CD4-positive, alpha-beta T cell (primary cell): Measurements from ENCODE around the gene UBXN11. TPM values are rescaled to one million over a fixed set of nuclear protein-coding genes. Genes with fewer than 3 reads are reported as not detected.

Experiments
- ATAC-seq: fragments of 200-7000 bp; cut with Tn5 transposase; one replicate; pipeline ENCODE4 v1.10.0; 2022; ENCODE audit warnings: mild to moderate bottlenecking; ENCODE audit not compliant: poor library complexity
- CTCF ChIA-PET: fragments of 350-600 bp; sonication (Branson Sonifier 250); formaldehyde crosslinking; loops from one replicate; lab custom pipeline; 2021; ENCODE audit warnings: antibody characterized with exemption, inconsistent platforms; lab: Charles Lee
- POLR2A ChIA-PET: fragments of 350-600 bp; sonication (Branson Sonifier 250); formaldehyde crosslinking; loops from one replicate; lab custom pipeline; 2021; ENCODE audit warnings: antibody characterized with exemption, inconsistent platforms; lab: Charles Lee
- DNase-seq, 14 experiments: peaks; one replicate each; pipeline ENCODE4 v3.0.0-alpha.2; 2013 to 2020; ENCODE audit warnings: mixed read lengths in 2 of 14
- H3K27ac ChIP-seq, 2 donors: one replicate each; pipeline versions ENCODE4 v1.5.1 to v1.7.0; 2013; ENCODE audit warnings: low read length in 2 of 2, low read depth in 1 of 2, mild to moderate bottlenecking in 1 of 2
- H3K27me3 ChIP-seq, 2 experiments: 1 replicate in 1 of 2; 2 replicates in 1 of 2; pipeline versions ENCODE4 v1.6.1 to v1.7.0; 2013; ENCODE audit warnings: low read length in 2 of 2, control low read depth in 1 of 2, mild to moderate bottlenecking in 1 of 2, moderate library complexity in 1 of 2; ENCODE audit not compliant: insufficient read depth in 2 of 2, control insufficient read depth in 1 of 2
- H3K36me3 ChIP-seq: one replicate; pipeline ENCODE4 v1.6.1; 2013; ENCODE audit warnings: low read length, control low read depth; ENCODE audit not compliant: insufficient read depth
- H3K4me1 ChIP-seq: one replicate; pipeline ENCODE4 v1.6.1; 2013; ENCODE audit warnings: low read length, control low read depth; ENCODE audit not compliant: insufficient read depth
- H3K4me3 ChIP-seq: one replicate; pipeline ENCODE4 v1.5.1; 2013; ENCODE audit warnings: mild to moderate bottlenecking, low read length, moderate library complexity
- H3K9me3 ChIP-seq, 2 experiments: 1 replicate in 1 of 2; 2 replicates in 1 of 2; pipeline versions ENCODE4 v1.6.1 to v1.7.0; 2013; ENCODE audit warnings: low read length in 2 of 2, mild to moderate bottlenecking in 2 of 2, control low read depth in 1 of 2, moderate library complexity in 1 of 2; ENCODE audit not compliant: control insufficient read depth in 1 of 2, insufficient read depth in 1 of 2
- H3K27ac Mint-ChIP-seq: one replicate; pipeline ENCODE4 v1.8.0; 2020; ENCODE audit warnings: mixed read lengths
- H3K27me3 Mint-ChIP-seq: one replicate; pipeline ENCODE4 v1.8.0; 2021; ENCODE audit warnings: mixed read lengths
- H3K36me3 Mint-ChIP-seq: one replicate; pipeline ENCODE4 v1.8.0; 2021; ENCODE audit warnings: low read depth, mixed read lengths
- H3K4me1 Mint-ChIP-seq: one replicate; pipeline ENCODE4 v1.8.0; 2021; ENCODE audit warnings: low read depth, mixed read lengths
- H3K4me3 Mint-ChIP-seq: one replicate; pipeline ENCODE4 v1.8.0; 2020; ENCODE audit warnings: mild to moderate bottlenecking, mixed read lengths
- H3K9me3 Mint-ChIP-seq: one replicate; pipeline ENCODE4 v1.8.0; 2020; ENCODE audit warnings: mixed read lengths
- CTCF ChIP-seq: fragments of 200-600 bp; IDR thresholded peaks from one replicate; pipeline ENCODE4 v1.8.0; 2022; ENCODE audit warnings: antibody characterized with exemption, mild to moderate bottlenecking
- intact Hi-C, 2 experiments: fragments of 100-400 bp; cut with DNase I in 1 of 2; cut with micrococcal nuclease in 1 of 2; formaldehyde crosslinking; loops; one replicate each; pipeline versions ENCODE4 v1.15.1 to v1.9.0; 2023 to 2025; cut with DNase I, micrococcal nuclease
- total RNA-seq, 174 experiments: library from RNA in 2 of 174; stranded (reverse) in 2 of 174; gene quantifications; one replicate each; pipeline ENCODE4 v1.2.3 and lab custom pipeline; 2021 to 2026

UBXN11 gene
- total RNA-seq, 2 experiments from 2014 or later: 39.3 to 42.3 TPM

DNA sequence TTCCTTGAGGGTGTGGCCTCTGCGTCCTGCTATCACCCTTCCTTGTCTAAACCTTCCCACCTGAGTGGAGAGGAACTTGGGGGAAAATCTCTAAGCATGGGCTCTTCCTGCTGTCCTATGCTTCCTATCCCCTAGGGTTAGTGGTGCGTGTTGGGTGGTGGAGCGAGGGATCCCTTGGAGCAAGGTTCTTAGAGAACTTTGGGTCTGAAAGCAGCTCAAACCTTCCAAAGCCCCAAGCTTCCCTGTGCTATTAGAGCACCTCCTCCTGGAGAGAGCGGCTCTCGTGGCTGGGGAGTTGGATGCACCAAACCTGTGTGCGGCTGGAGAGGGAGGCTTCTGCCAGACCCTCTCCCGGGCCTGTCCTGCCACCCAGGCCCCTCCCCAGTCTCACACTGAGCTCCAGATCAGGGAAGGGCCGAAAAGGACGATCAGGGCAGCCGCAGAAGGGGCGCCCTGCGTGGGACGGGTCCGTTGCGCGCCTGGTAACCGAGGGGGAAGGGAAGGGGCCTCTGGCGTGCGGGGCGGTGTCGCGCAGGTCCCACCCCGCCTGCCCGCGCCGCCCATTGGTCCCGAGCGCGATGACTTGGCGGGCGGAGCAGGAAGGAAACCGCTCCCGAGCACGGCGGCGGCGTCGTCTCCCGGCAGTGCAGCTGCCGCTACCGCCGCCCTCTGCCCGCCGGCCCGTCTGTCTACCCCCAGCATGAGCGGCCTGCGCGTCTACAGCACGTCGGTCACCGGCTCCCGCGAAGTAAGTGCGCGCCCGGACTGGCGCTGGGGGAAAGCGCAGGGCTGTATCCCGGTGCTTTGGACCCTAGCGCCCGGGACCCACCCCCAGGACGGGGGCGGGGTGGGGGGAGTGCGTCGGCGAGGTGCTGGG is 26.7 kb downstream of the UBXN11 start, which contains the start of gene SH3BGRL3:
Gene SH3BGRL3, plus strand, starts transcription at position 631 of the 877 bp plus-strand sequence. Its CDS starts 70 bp downstream, at position 701.
- POLR2A ChIA-PET: interaction anchor here (1.0 to 20.7 kb wide), 9 partner anchors 9 to 221 kb away, joined by 3 to 977 read pairs (median 6); partner anchors contain the start of genes CD52, CEP85, UBXN11 and ZNF593
- intact Hi-C loops: loop anchor here in 1 of 2 experiments (5.0 kb wide), 2 partner anchors 42 to 193 kb away; partner anchors contain the start of gene HMGN2
- no peaks in the 10 kb centered on the region for H3K9me3 ChIP-seq
- H3K27ac ChIP-seq: peak within 1 kb of the TSS; percentile 84 to 91
- no peak for TF ChIP-seq CTCF
- Mint-ChIP-seq H3K9me3 (no peaks in the 10 kb centered on the region), H3K27me3 (no peaks in the 10 kb centered on the region), H3K4me1 (peaks cover 83% of the 10 kb centered on the region), H3K4me3 (peak within 1 kb of the TSS; percentile 92), H3K27ac (peak within 1 kb of the TSS; percentile 95), H3K36me3 (peaks cover 62% of the 10 kb centered on the region)
- H3K4me1 ChIP-seq: peaks cover 90% of the 10 kb centered on the region
- DNase-seq (peak; percentile 67 to 93 (median 86)), ATAC-seq (peak; percentile 63)
- CTCF ChIA-PET: interaction anchor here (0.9 to 1.9 kb wide), 13 partner anchors 9 to 137 kb away, joined by 3 to 17 read pairs (median 5); partner anchors contain the start of genes CD52, CEP85 and UBXN11
- H3K4me3 ChIP-seq: peak within 1 kb of the TSS; percentile 72
- H3K27me3 ChIP-seq: no peaks in the 10 kb centered on the region
- peaks cover 37% of the 10 kb centered on the region for H3K36me3 ChIP-seq

GRCh38 chr1:26278724-26279455 is 27.5 kb downstream of the UBXN11 start:
- ATAC-seq (no peak), DNase-seq (peak in 5 of 14 experiments; percentile 12 to 76 (median 64))
- intact Hi-C loops: loop anchor here in 1 of 2 experiments (5.0 kb wide), 1 partner anchor 42 kb away; no protein-coding TSS in a partner anchor
- H3K9me3 Mint-ChIP-seq: no peaks in the 10 kb centered on the region
- H3K4me1 ChIP-seq: peaks cover 82% of the 10 kb centered on the region
- H3K4me3 ChIP-seq: peak overlapping the region; percentile 72
- peak overlapping the region; percentile 84 to 91 for H3K27ac ChIP-seq
- no peaks in the 10 kb centered on the region for H3K9me3 ChIP-seq
- H3K4me1 Mint-ChIP-seq: peaks cover 75% of the 10 kb centered on the region
- no peaks in the 10 kb centered on the region for H3K27me3 Mint-ChIP-seq
- H3K4me3 Mint-ChIP-seq: peak overlapping the region; percentile 92
- peak overlapping the region; percentile 95 for H3K27ac Mint-ChIP-seq
- no peaks in the 10 kb centered on the region for H3K27me3 ChIP-seq
- no peak for TF ChIP-seq CTCF
- POLR2A ChIA-PET: interaction anchor here (1.0 to 20.7 kb wide), 7 partner anchors 10 to 109 kb away, joined by 3 to 977 read pairs (median 10); partner anchors contain the start of genes CD52, UBXN11 and ZNF593
- peaks cover 38% of the 10 kb centered on the region for H3K36me3 ChIP-seq
- CTCF ChIA-PET: interaction anchor here (0.9 to 5.1 kb wide), 14 partner anchors 10 to 138 kb away, joined by 3 to 158 read pairs (median 6); partner anchors contain the start of genes CD52, CEP85 and UBXN11
- H3K36me3 Mint-ChIP-seq: peaks cover 66% of the 10 kb centered on the region

- Histone ChIP-seq H3K27ac (peak overlapping the region; percentile 84 to 91), H3K9me3 (no peaks in the 10 kb centered on the region), H3K27me3 (no peaks in the 10 kb centered on the region), H3K4me1 (peaks cover 76% of the 10 kb centered on the region), H3K36me3 (peaks cover 33% of the 10 kb centered on the region), H3K4me3 (no peak overlapping the region)
- Mint-ChIP-seq H3K9me3 (no peaks in the 10 kb centered on the region), H3K4me3 (peak overlapping the region; percentile 62), H3K27me3 (no peaks in the 10 kb centered on the region), H3K36me3 (peaks cover 62% of the 10 kb centered on the region), H3K4me1 (peaks cover 70% of the 10 kb centered on the region), H3K27ac (peak overlapping the region; percentile 95)
- POLR2A ChIA-PET: interaction anchor here (2.2 to 20.7 kb wide), 3 partner anchors 10 to 81 kb away, joined by 11 to 977 read pairs (median 33); partner anchors contain the start of gene CD52
- intact Hi-C loops: loop anchor here in 1 of 2 experiments (5.0 kb wide), 1 partner anchor 41 kb away; no protein-coding TSS in a partner anchor
- no peak for ATAC-seq
- no peak for DNase-seq
- CTCF ChIA-PET: interaction anchor here (5.1 kb wide), 1 partner anchor 40 kb away, joined by 158 read pairs; the partner anchor contains the start of gene CD52
- no peak for TF ChIP-seq CTCF
Observed at GRCh38 chr1:26278303-26278702, 28.1 kb downstream of the UBXN11 start.
